A549 (cell line): ENCODE results near the gene EXOSC7.

Source experiments
- CBX2 ChIP-seq: fragments of 200-600 bp; sonication (generic); IDR thresholded peaks from 2 replicates; pipeline ENCODE4 v1.6.1; 2016; ENCODE audit warnings: low read depth, mild to moderate bottlenecking, borderline replicate concordance
- CTCF ChIP-seq: fragments of >200 bp; sonication (Bioruptor Twin); formaldehyde crosslinking; IDR thresholded peaks from 3 replicates; pipeline ENCODE4 v1.5.1; 2016
- KDM1A ChIP-seq: fragments of 200-600 bp; sonication (generic); IDR thresholded peaks from 2 replicates; pipeline ENCODE4 v1.6.1; 2016; ENCODE audit warnings: low read depth, mild to moderate bottlenecking
- MAFK ChIP-seq: fragments of 450-650 bp; IDR thresholded peaks from 2 replicates; pipeline ENCODE4 v1.6.1; 2014; ENCODE audit not compliant: partially characterized antibody
- POLR2A ChIP-seq: IDR thresholded peaks from 2 replicates; pipeline ENCODE4 v1.6.1; 2012; ENCODE audit warnings: mild to moderate bottlenecking, low read length
- ZFP36 ChIP-seq: fragments of 450-650 bp; IDR thresholded peaks from 2 replicates; pipeline ENCODE4 v1.6.1; 2014; ENCODE audit warnings: borderline replicate concordance; ENCODE audit not compliant: partially characterized antibody

GRCh38 chr3:44991326-44991725, 15.3 kb downstream of the EXOSC7 start:
- TF ChIP-seq CBX2 (no peak), CTCF (no peak), KDM1A (no peak), POLR2A (no peak), ZFP36 (no peak), MAFK (no peak)
